Lower leg skin (tissue), 4 donors: Measurements from ENCODE around the gene CXCL14. TPM values are rescaled to one million over a fixed set of nuclear protein-coding genes. Genes with fewer than 3 reads are reported as not detected.

Source experiments
- DNase-seq, 2 donors: peaks; one replicate each; pipeline ENCODE4 v3.0.0-alpha.2; 2019; ENCODE audit warnings: low spot score in 2 of 2
- H3K4me3 ChIP-seq: fragments of 200-600 bp; sonication (generic); 2 replicates; pipeline ENCODE4 v1.5.1; 2017; ENCODE audit warnings: mild to moderate bottlenecking, low read depth; ENCODE audit not compliant: poor library complexity, severe bottlenecking
- CTCF ChIP-seq, 3 donors: fragments of 450-650 bp; IDR thresholded peaks; one replicate each; pipeline ENCODE4 v1.5.1; 2016; ENCODE audit warnings: antibody characterized with exemption in 3 of 3, mild to moderate bottlenecking in 3 of 3, moderate library complexity in 2 of 3
- POLR2A ChIP-seq, 2 donors: fragments of 450-650 bp; IDR thresholded peaks; one replicate each; pipeline ENCODE4 v1.6.1; 2016 to 2017; ENCODE audit warnings: antibody characterized with exemption in 2 of 2, mild to moderate bottlenecking in 1 of 2, moderate library complexity in 1 of 2
- WGBS, 2 donors: methylation state at CpG; one replicate each; pipeline ENCODE4 v1.1.5; 2018; 5-methylcytosine and 5-hydroxymethylcytosine counted together
- intact Hi-C: fragments of 100-400 bp; cut with DNase I; formaldehyde crosslinking; loops from one replicate; pipeline ENCODE4 v1.15.0; 2023; ENCODE audit warnings: low total_unique reads
- total RNA-seq, 4 donors: library from RNA; depleted of rRNA; stranded (reverse); fragments of >200 nt; gene quantifications; one replicate each; pipeline ENCODE4 v1.1.0, GENCODE V29; 2016

The CXCL14 gene
- total RNA-seq, 4 donors from 2014 or later: 157 to 344 (median 251) TPM

GRCh38 chr5:135623186-135623715, 44.5 kb upstream of the CXCL14 start:
- intact Hi-C loops: no loop called here
- TF ChIP-seq CTCF (IDR thresholded peaks at IDR 0.05) (no peak), POLR2A (IDR thresholded peaks at IDR 0.05) (no peak)
- whole genome bisulfite sequencing, 2 donors: 66 to 67% methylated on average over 2 of the region's 2 CpGs
- peak in 1 of 2 donors; percentile 1 for DNase-seq
- no peak overlapping the region for H3K4me3 ChIP-seq

GRCh38 chr5:135615581-135616260, 36.9 kb upstream of the CXCL14 start:
- WGBS, 2 donors: 61 to 81% methylated on average over 4 of the region's 4 CpGs
- intact Hi-C loops: no loop called here

GRCh38 chr5:135615171-135615570, 36.4 kb upstream of the CXCL14 start:
- 88 to 90% methylated on average over 1 of the region's 1 CpG for WGBS, 2 donors
- H3K4me3 ChIP-seq: no peak overlapping the region
- no peak for TF ChIP-seq POLR2A (IDR thresholded peaks at IDR 0.05)
- no peak for TF ChIP-seq CTCF (IDR thresholded peaks at IDR 0.05)
- peak in 1 of 2 donors; percentile 4 for DNase-seq
- intact Hi-C loops: no loop called here

More at GRCh38 chr5:135615581-135616260, 36.9 kb upstream of the CXCL14 start:
- no peak overlapping the region for H3K4me3 ChIP-seq
- no peak for TF ChIP-seq CTCF (IDR thresholded peaks at IDR 0.05)
- DNase-seq: peak in 1 of 2 donors; percentile 13

GRCh38 chr5:135609981-135610380, 31.2 kb upstream of the CXCL14 start:
- H3K4me3 ChIP-seq: no peak overlapping the region
- 41 to 58% methylated on average over 4 of the region's 4 CpGs for WGBS, 2 donors
- DNase-seq: peak in 1 of 2 donors; percentile 79
- no peak for TF ChIP-seq POLR2A (IDR thresholded peaks at IDR 0.05)
- TF ChIP-seq CTCF (IDR thresholded peaks at IDR 0.05): no peak
- intact Hi-C loops: loop anchor here (2.0 kb wide), 1 partner anchor 19 kb away; no protein-coding TSS in a partner anchor

- peak in 1 of 2 donors; percentile 28 for DNase-seq
- intact Hi-C loops: no loop called here
- no peak overlapping the region for H3K4me3 ChIP-seq
- TF ChIP-seq CTCF (IDR thresholded peaks at IDR 0.05): no peak
- TF ChIP-seq POLR2A (IDR thresholded peaks at IDR 0.05): no peak
- WGBS, 2 donors: 59 to 67% methylated on average over 4 of the region's 4 CpGs
Measured at GRCh38 chr5:135608761-135609443, 30.1 kb upstream of the CXCL14 start.
